GM18505 (cell line): ENCODE measurements around the gene LTB4R2.

ENCODE experiments used
- ATAC-seq: cut with Tn5 transposase; IDR thresholded peaks from one replicate; pipeline ENCODE4 v1.9.1; 2021; ENCODE audit not compliant: unreplicated experiment
- POLR2A ChIP-seq: IDR thresholded peaks from 4 replicates; pipeline ENCODE4 v1.6.1; 2011; ENCODE audit warnings: borderline replicate concordance; ENCODE audit not compliant: insufficient read depth, insufficient read length; ENCODE audit errors: extremely low read depth

Gene LTB4R2

DNA sequence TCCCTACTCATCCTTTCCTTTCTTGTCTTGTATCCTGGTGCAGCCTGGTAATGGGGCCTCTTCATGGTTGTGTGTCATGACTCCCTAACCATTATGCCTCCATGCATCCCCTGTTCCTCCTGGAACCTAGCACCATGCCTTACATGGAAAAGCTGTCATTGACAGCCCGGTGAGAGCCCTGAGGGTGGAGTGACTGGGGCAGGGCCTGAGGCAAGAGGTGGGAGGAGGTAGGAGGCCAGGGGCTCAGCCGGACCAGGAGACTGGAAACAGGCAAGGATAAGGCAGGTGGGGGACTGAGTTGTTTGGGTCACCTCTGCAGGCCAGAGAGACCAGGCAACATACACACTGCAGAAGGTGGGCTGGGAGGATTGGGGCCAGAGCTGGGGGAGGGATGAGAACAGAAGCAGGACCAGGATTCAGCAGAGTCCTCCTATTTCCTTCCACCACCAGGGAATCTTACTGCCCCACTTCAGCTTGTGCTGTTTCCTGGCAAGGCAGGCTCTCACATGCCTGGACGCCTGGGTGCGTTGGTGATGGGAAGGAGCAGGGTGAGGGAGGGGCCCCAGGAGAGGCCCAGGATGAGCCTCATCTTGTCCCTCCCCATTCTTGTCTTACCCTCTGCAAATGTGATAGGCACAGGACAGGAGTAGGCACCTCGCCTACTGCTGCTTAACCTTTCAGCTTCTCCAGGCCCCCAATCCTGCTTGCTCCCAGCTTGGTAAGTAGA lies at the start of gene LTB4R2:
LTB4R2 (plus strand) TSS at position 603 of the 727 bp plus-strand sequence. CDS start 525 bp downstream, outside the sequence.
- no peak for TF ChIP-seq POLR2A
- ATAC-seq, result no peak

- no peak for ATAC-seq
- TF ChIP-seq POLR2A, result no peak
Observed at GRCh38 chr14:24260780-24261157, 49.2 kb upstream of the LTB4R2 start.

GRCh38 chr14:24261256-24261968 lies 48.5 kb upstream of the LTB4R2 start:
- no peak for ATAC-seq
- no peak for TF ChIP-seq POLR2A

- no peak for TF ChIP-seq POLR2A
- no peak for ATAC-seq
Observed at GRCh38 chr14:24261969-24262327, 48.0 kb upstream of the LTB4R2 start.

GRCh38 chr14:24262821-24263733 lies 46.9 kb upstream of the LTB4R2 start, which contains the start of gene TGM1:
Gene TGM1, minus strand, starts transcription at chr14:24263177. Its CDS starts 825 bp downstream, at chr14:24262352.
- no peak for ATAC-seq
- no peak for TF ChIP-seq POLR2A

GRCh38 chr14:24263848-24264247 lies 46.1 kb upstream of the LTB4R2 start:
- no peak for TF ChIP-seq POLR2A
- no peak for ATAC-seq

DNA sequence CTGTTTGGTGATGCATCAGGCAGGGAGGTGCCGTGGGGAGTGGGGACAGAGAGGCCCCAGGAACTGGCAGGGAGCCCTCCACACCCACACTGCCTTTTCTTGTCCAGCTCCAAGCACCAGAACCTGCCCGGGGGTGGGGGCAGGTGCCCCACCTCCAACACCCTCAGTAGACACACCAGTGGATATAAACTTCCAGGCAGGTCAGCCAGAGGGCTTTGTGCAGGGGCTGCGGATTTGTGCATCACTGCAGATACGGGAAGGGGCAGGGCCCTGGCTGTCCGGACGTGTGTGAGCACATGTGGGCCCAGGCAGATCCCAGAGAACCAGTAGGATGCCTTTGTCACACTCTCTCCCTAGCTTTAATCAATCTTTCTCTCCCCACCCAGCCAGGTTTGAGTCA lies 45.6 kb upstream of the LTB4R2 start:
- no peak for TF ChIP-seq POLR2A
- ATAC-seq, result no peak

DNA sequence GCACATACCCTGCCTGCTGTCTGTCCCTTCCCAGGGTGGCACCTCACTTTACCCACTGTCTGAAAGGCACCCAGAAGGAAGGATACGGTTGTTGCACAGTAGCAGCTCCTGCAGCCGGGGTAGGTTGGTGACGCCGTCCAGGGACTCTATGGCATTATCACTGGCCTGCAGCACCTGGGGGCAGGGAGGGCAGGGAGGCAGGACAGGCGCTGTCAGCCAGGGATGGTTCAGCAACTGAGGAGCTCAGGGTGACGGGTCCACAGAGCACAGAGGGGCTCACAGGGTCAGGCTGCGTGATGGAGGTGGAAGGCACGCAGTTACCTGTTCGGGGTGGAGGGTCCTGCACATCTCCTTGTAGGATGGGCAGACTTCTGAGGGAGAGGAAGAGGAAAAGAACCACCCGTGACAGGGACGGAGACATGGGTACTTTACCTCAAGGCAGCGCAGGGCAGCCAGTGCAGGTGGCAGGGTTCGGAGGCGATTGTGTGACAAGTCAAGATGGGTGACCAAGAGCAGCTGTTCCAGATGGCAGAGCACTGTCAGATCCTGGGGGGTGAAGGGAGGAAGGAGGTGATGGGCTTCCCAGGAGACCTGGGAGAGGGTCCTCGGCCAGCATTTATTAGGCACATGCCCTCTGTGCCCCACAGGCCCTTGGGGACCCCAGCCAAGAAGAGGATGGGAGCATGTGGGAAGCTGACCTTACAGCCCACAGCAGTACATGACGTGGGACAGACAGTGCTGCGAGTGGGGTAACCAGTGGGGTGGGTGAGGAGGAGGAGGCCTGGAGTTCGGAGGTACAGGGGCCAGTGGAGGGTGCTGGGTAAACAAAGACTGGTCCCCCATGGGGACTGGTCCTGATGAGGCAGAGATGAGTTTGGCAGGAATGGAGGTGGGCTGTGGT lies 43.3 kb upstream of the LTB4R2 start:
- TF ChIP-seq POLR2A, result no peak
- no peak for ATAC-seq

DNA sequence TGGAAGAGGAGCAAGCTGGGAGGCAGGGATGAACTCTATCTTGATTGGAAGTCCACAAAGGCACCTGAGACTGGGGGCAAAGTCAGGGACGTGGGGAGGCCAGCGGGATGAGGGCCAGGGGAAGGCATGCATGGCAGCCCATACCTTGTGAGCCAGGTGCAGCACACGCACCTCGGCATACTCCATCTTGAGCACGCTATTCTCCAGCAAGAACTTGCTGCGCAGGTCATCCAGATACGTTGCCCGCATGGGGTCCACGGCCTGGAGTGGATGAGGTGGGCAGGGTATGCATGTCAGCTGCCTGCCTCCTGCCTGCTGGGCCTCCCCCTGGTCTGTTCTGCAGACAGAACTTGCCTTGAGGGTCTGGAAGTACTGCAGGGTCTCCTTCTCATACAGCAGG lies 42.4 kb upstream of the LTB4R2 start:
- no peak for ATAC-seq
- no peak for TF ChIP-seq POLR2A

- ATAC-seq, result no peak
- TF ChIP-seq POLR2A, result no peak
Observed at GRCh38 chr14:24268225-24268624, 41.7 kb upstream of the LTB4R2 start.

GRCh38 chr14:24269368-24269767 lies 40.6 kb upstream of the LTB4R2 start:
- no peak for ATAC-seq
- no peak for TF ChIP-seq POLR2A

GRCh38 chr14:24269910-24270536 lies 39.9 kb upstream of the LTB4R2 start:
- no peak for TF ChIP-seq POLR2A

GRCh38 chr14:24270537-24271133 lies 39.3 kb upstream of the LTB4R2 start:
- no peak for ATAC-seq
- TF ChIP-seq POLR2A, result no peak

More at GRCh38 chr14:24269910-24270536, 39.9 kb upstream of the LTB4R2 start:
- ATAC-seq, result no peak
